HG02840 (cell line): Measurements from ENCODE around the gene PCDHA3.
"Not testable (repeated sequence)": the region's sequence is repeated elsewhere in the genome, so short reads cannot be mapped to it uniquely, and the experiment has no call there.

Experiments used
- ATAC-seq: cut with Tn5 transposase; IDR thresholded peaks from one replicate; pipeline ENCODE4 v1.9.1; 2021; ENCODE audit warnings: mild to moderate bottlenecking, moderate library complexity, moderate number of reproducible peaks; ENCODE audit not compliant: unreplicated experiment, low FRiP score

PCDHA3 gene

GRCh38 chr5:140800816-140801493, at the start of gene PCDHA3:
TSS of gene PCDHA3 (plus strand) at chr5:140801057.
- ATAC-seq: no peak

- ATAC-seq: no peak
Observed at GRCh38 chr5:140753561-140753960, 47.3 kb upstream of the PCDHA3 start.

DNA sequence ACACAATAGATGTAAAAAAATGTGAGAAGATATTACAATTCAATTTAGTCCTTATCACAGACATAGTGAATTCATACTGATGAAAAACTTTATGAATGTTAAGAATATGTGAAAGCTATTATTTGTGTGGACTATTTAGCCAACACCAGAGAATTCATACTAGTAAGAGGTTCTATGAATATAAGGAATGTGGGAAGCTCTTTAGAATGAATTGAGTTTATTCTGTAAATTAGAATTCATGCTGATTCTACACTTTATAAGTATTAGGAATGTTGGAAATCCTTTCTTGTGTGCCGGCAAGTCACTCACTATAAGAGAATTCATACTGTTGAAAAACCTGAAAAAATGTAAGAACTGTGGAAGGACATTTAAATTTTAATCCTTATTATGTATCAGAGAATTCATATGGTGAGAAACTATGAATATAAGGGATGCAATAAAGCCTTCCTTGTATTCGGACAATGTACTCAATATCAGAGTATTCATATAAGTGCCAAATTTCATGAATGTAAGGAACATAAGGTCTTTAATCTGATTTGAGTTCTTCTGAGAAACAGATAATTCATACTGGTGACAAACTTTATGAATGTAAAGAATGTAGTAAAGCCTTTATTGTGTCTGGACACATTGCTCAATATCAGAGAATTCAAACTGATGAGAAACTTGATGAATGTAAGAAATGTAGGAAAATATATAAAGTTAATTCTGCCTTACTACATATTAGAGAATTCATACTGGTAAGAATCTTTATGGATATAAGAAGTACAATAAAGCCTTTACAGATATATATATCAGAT, 36.5 kb upstream of the PCDHA3 start:
- ATAC-seq: no peak

DNA sequence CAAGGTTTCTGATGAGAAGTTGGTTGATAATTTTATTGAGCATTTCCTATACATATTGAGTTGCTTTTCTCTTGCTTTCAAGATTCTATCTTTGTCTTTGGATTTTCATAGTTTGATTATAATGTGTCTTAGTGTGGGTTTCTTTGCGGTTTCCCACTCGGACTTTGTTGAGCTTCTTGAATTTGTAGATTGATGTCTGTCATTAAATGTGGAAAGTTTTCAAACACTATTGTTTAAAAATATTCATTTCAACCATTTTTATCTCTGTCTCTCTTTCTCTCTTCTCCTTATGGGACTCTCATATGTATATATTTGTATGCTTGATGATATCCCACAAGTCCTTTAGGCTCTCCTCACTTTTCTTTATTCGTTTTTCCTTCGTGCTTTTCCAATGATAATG, 33.4 kb upstream of the PCDHA3 start:
- no peak for ATAC-seq

DNA sequence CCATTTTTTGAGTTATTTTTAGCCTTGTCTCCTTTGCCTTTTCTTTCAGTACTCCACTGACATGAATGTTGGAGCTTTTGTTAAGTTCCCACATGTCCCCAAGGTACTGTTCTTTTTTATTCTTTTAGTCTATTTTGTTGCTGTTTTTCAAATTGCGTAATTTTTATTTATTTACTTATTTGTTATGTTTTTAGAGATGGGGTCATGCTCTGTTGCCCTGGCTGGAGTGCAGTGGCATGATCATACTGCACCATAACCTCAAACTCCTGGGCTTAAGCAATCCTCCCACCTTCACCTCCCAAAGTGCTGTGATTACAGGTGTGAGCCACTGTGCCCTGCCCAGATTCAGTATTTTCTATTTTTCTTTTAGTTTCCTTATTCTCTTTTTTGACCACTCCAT, 20.3 kb upstream of the PCDHA3 start:
- ATAC-seq: no peak

DNA sequence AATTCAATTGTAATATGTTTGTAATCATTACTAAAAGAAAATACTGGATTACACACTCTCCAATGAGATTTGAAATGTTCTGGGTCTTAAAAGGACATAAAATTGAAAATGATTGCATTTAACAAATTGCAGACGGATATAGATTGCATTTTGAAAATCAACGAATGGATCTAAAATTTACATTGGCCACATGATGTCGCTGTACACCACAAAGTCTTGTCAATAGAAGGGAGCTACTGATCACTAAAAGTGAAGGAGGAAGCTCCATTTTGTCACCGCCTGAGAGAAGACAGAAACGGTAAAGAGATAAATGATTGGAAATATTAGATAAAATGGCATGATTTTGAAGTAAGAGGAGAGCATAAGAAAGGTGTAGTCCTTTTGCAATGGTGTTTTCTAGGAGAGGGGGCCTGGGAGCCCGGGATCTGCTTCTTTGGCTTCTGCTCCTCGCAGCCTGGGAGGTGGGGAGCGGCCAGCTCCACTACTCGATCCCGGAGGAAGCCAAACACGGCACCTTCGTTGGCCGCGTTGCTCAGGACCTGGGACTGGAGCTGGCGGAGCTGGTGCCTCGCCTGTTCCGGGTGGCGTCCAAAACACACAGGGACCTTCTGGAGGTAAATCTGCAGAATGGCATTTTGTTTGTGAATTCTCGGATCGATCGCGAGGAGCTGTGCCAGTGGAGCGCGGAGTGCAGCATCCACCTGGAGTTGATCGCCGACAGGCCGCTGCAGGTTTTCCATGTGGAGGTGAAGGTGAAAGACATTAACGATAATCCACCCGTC, 14.8 kb upstream of the PCDHA3 start, which contains the start of gene PCDHA1:
Gene PCDHA1 (plus strand): TSS at position 236 of the 782 bp plus-strand sequence.
- no peak for ATAC-seq

DNA sequence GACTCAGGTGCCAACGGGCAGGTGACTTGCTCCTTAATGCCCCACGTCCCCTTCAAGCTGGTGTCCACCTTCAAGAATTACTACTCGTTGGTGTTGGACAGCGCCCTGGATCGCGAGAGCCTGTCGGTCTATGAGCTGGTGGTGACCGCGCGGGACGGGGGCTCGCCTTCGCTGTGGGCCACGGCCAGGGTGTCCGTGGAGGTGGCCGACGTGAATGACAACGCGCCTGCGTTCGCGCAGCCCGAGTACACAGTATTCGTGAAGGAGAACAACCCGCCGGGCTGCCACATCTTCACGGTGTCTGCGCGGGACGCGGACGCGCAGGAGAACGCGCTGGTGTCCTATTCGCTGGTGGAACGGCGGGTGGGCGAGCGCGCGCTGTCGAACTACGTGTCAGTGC, 13.4 kb upstream of the PCDHA3 start:
- ATAC-seq: not testable (repeated sequence)

- ATAC-seq: not testable (repeated sequence)
Observed at GRCh38 chr5:140787849-140788504, 12.9 kb upstream of the PCDHA3 start.

- ATAC-seq: no peak
Observed at GRCh38 chr5:140791089-140791488, 9.8 kb upstream of the PCDHA3 start.

DNA sequence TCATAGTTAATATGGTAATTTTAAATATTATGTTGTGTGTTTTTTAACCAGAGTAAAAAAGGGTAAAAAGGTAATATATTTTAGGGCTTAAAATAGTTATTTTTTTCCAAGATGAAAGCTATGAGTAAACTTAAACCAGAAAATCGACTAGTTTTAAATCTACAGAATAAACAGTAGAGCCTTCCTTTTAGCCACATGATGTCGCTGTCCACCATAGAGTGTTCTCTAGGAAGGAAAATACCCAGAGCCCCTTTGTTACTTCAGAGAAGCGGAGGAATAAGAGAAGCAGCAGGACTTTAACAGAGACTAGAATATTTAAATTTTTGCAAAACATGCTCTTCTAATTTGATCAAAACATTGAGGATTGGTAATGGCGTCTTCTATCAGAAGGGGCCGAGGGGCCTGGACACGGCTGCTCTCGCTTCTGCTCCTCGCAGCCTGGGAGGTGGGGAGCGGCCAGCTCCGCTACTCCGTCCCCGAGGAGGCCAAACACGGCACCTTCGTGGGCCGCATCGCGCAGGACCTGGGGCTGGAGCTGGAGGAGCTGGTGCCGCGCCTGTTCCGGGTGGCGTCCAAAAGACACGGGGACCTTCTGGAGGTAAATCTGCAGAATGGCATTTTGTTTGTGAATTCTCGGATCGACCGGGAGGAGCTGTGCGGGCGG, 6.1 kb upstream of the PCDHA3 start, which contains the start of gene PCDHA2:
Gene PCDHA2 (plus strand): TSS at position 258 of the 664 bp plus-strand sequence.
- no peak for ATAC-seq

- no peak for ATAC-seq
Observed at GRCh38 chr5:140795259-140795641, 5.6 kb upstream of the PCDHA3 start.

DNA sequence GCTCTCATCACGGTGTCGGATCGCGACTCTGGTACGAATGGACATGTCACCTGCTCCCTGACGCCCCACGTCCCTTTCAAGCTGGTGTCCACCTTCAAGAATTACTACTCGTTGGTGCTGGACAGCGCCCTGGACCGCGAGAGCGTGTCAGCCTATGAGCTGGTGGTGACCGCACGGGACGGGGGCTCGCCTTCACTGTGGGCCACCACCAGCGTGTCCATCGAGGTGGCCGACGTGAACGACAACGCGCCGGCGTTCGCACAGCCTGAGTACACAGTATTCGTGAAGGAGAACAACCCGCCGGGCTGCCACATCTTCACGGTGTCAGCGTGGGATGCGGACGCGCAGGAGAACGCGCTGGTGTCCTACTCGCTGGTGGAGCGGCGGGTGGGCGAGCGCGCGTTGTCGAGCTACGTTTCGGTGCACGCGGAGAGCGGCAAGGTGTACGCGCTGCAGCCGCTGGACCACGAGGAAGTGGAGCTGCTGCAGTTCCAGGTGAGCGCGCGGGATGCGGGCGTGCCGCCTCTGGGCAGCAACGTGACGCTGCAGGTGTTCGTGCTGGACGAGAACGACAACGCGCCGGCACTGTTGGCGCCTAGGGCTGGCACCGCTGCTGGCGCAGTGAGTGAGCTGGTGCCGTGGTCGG, 4.7 kb upstream of the PCDHA3 start:
- not testable (repeated sequence) for ATAC-seq

DNA sequence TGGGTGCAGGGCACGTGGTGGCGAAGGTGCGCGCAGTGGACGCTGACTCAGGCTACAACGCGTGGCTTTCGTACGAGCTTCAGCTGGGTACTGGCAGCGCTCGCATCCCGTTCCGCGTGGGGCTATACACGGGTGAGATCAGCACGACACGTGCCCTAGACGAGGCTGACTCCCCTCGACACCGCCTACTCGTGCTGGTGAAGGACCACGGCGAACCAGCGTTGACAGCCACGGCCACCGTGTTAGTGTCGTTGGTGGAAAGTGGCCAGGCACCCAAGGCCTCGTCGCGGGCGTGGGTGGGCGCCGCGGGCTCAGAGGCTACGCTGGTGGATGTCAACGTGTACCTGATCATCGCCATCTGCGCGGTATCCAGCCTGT, 4.2 kb upstream of the PCDHA3 start:
- no peak for ATAC-seq

DNA sequence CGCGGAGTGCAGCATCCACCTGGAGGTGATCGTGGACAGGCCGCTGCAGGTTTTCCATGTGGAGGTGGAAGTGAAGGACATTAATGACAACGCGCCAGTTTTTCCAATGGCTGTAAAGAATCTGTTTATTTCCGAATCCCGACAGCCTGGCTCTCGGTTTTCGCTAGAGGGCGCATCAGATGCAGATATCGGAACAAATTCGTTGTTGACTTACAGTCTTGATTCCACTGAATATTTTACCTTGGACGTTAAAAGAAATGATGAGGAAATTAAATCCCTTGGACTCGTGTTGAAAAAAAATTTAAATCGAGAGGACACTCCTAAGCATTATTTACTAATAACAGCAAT, 611 bp downstream of the PCDHA3 start:
- ATAC-seq: no peak

- ATAC-seq: not testable (repeated sequence)
Observed at GRCh38 chr5:140802381-140802780, 1.5 kb downstream of the PCDHA3 start.

- ATAC-seq: no peak
Observed at GRCh38 chr5:140802781-140803271, 2.0 kb downstream of the PCDHA3 start.

DNA sequence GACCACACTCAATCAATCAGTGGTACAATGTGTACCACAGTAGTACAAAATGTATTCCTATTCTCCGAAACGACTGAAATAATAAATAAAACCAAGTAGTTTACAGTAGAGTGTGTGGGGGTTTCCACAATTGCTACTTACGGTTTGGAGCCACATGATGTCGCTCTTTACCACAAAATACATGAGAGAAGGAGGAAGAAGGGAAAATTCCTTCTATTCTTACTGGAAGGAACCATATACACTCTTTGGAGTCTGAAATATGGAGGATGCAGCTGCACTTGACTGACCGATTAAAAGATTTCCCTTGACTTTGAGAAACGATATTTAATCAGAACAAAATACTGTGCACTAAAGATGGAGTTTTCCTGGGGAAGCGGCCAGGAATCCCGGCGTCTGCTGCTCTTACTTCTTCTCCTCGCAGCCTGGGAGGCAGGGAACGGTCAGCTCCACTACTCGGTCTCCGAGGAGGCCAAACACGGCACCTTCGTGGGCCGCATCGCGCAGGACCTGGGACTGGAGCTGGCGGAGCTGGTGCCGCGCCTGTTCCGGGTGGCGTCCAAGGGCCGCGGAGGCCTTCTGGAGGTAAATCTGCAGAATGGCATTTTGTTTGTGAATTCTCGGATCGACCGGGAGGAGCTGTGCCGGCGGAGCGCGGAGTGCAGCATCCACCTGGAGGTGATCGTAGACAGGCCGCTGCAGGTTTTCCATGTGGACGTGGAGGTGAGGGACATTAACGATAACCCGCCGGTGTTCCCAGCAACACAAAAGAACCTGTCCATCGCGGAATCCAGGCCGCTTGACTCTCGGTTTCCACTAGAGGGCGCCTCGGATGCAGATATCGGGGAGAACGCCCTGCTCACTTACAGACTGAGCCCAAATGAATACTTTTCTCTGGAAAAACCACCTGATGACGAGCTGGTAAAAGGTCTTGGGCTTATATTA, 6.2 kb downstream of the PCDHA3 start, which contains the start of gene PCDHA4:
Gene PCDHA4 (plus strand): TSS at position 235 of the 942 bp plus-strand sequence.
- ATAC-seq: no peak

DNA sequence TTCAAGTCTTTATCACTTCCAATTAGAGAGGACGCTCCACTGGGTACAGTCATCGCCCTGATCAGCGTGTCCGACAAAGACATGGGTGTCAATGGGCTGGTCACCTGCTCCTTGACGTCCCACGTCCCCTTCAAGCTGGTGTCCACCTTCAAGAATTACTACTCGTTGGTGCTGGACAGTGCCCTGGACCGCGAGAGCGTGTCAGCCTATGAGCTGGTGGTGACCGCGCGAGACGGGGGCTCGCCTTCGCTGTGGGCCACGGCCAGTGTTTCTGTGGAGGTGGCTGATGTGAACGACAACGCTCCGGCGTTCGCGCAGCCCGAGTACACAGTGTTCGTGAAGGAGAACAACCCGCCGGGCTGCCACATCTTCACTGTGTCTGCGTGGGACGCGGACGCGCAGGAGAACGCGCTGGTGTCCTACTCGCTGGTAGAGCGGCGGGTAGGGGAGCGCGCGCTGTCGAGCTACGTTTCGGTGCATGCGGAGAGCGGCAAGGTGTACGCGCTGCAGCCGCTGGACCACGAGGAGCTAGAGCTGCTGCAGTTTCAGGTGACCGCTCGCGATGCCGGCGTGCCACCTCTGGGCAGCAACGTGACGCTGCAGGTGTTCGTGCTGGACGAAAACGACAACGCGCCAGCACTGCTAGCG, 7.5 kb downstream of the PCDHA3 start:
- ATAC-seq: not testable (repeated sequence)
